Measurements from ENCODE around the gene RALY.

Gene RALY

GRCh38 chr20:34052414-34052813, 58.7 kb downstream of the RALY start:
- no peak for DNase-seq

- no peak for DNase-seq
These were observed 61.6 kb downstream of the RALY start for GRCh38 chr20:34055290-34055689.

GRCh38 chr20:34058831-34059230, 65.1 kb downstream of the RALY start:
- no peak for DNase-seq

- no peak for DNase-seq
These were observed 67.3 kb downstream of the RALY start for GRCh38 chr20:34060970-34061369.

GRCh38 chr20:34061695-34062094, 68.0 kb downstream of the RALY start:
- no peak for DNase-seq

GRCh38 chr20:34062570-34063482, 69.1 kb downstream of the RALY start:
- no peak for DNase-seq

- no peak for DNase-seq
These were observed 70.6 kb downstream of the RALY start for GRCh38 chr20:34064286-34064685.

- DNase-seq, result peak; percentile 5
These were observed 71.5 kb downstream of the RALY start for GRCh38 chr20:34065260-34065659.

- peak; percentile 39 for DNase-seq
These were observed 72.9 kb downstream of the RALY start for GRCh38 chr20:34066476-34067090.

- no peak for DNase-seq
These were observed 74.3 kb downstream of the RALY start for GRCh38 chr20:34068001-34068400.

GRCh38 chr20:34069341-34070078, 75.8 kb downstream of the RALY start:
- peak; percentile 67 for DNase-seq

- no peak for DNase-seq
These were observed 76.3 kb downstream of the RALY start for GRCh38 chr20:34070079-34070439.

GRCh38 chr20:34070859-34071258, 77.1 kb downstream of the RALY start:
- no peak for DNase-seq

- no peak for DNase-seq
These were observed 78.4 kb downstream of the RALY start for GRCh38 chr20:34072076-34072475.

- DNase-seq, result no peak
These were observed 79.1 kb downstream of the RALY start for GRCh38 chr20:34072778-34073177.

- peak; percentile 5 for DNase-seq
These were observed 80.5 kb downstream of the RALY start for GRCh38 chr20:34074101-34074760.

- DNase-seq, result no peak
These were observed 81.9 kb downstream of the RALY start for GRCh38 chr20:34075647-34076046.

GRCh38 chr20:34076952-34077351, 83.2 kb downstream of the RALY start:
- no peak for DNase-seq

- no peak for DNase-seq
These were observed 84.8 kb downstream of the RALY start for GRCh38 chr20:34078540-34078939.

- DNase-seq, result no peak
These were observed 86.1 kb downstream of the RALY start for GRCh38 chr20:34079818-34080217.

- no peak for DNase-seq
These were observed 88.6 kb downstream of the RALY start for GRCh38 chr20:34082232-34082887.

GRCh38 chr20:34083137-34083536, 89.4 kb downstream of the RALY start:
- peak; percentile 67 for DNase-seq

GRCh38 chr20:34083781-34084180, 90.1 kb downstream of the RALY start:
- no peak for DNase-seq
